Esophagus (tissue), 2 donors: Measurements from ENCODE around the gene PUSL1. TPM values are rescaled to one million over a fixed set of nuclear protein-coding genes. Genes with fewer than 3 reads are reported as not detected.
A peak's percentile ranks its signal among the peaks of the same experiment; 100 is the strongest.

Source experiments
- H3K27ac ChIP-seq, 2 donors: one replicate each; pipeline ENCODE4 v1.5.1; 2013; ENCODE audit warnings: low read depth in 2 of 2, mild to moderate bottlenecking in 2 of 2, inconsistent platforms in 1 of 2, low read length in 1 of 2, moderate library complexity in 1 of 2
- H3K27me3 ChIP-seq, 2 donors: one replicate each; pipeline ENCODE4 v1.6.1; 2013; ENCODE audit warnings: low read length in 2 of 2, control low read depth in 1 of 2, mild to moderate bottlenecking in 1 of 2; ENCODE audit not compliant: insufficient read depth in 2 of 2, control insufficient read depth in 1 of 2
- H3K36me3 ChIP-seq, 2 donors: one replicate each; pipeline ENCODE4 v1.6.1; 2013; ENCODE audit warnings: low read length in 1 of 2; ENCODE audit not compliant: control insufficient read depth in 2 of 2, insufficient read depth in 2 of 2
- H3K4me1 ChIP-seq, 2 donors: one replicate each; pipeline ENCODE4 v1.6.1; 2013; ENCODE audit warnings: low read length in 1 of 2; ENCODE audit not compliant: control insufficient read depth in 2 of 2, insufficient read depth in 2 of 2
- H3K4me3 ChIP-seq, 2 donors: one replicate each; pipeline ENCODE4 v1.5.1; 2013; ENCODE audit warnings: low read length in 2 of 2, mild to moderate bottlenecking in 2 of 2, low read depth in 1 of 2, moderate library complexity in 1 of 2
- H3K9me3 ChIP-seq, 2 donors: one replicate each; pipeline ENCODE4 v1.6.1; 2013; ENCODE audit warnings: mild to moderate bottlenecking in 2 of 2, low read depth in 1 of 2, low read length in 1 of 2, moderate library complexity in 1 of 2; ENCODE audit not compliant: control insufficient read depth in 2 of 2, insufficient read depth in 1 of 2
- WGBS, 2 donors: extraction: QIAGEN DNeasy Blood & Tissue Kit; methylation state at CpG; one replicate each; pipeline ENCODE4 v1.1.7; 2013; 5-methylcytosine and 5-hydroxymethylcytosine counted together
- polyA plus RNA-seq, 2 donors: library from polyadenylated mRNA; stranded (reverse); fragments of 200-250 nt; gene quantifications; one replicate each; pipeline ENCODE4 v1.2.3, GENCODE V29; 2013
- donor health status: healthy with polysubstance abuse.
- donor health status: Bipolar disorder and iron deficiency.

The PUSL1 gene
- polyA plus RNA-seq, 2 donors, result 24.4 to 24.8 TPM

- peak overlapping the region in 1 of 2 donors; percentile 25 for H3K27ac ChIP-seq
- no peaks in the 10 kb centered on the region for H3K27me3 ChIP-seq
- peaks cover 0 to 4% of the 10 kb centered on the region in 2 donors for H3K4me1 ChIP-seq
- WGBS, 2 donors, result 80 to 82% methylated on average over 86 to 94 of the region's 94 CpGs
- peaks cover 0 to 3% of the 10 kb centered on the region in 2 donors for H3K9me3 ChIP-seq
- peaks cover 0 to 42% of the 10 kb centered on the region in 2 donors for H3K36me3 ChIP-seq
- H3K4me3 ChIP-seq, result no peak overlapping the region
These were observed 14.8 kb upstream of the PUSL1 start for GRCh38 chr1:1293263-1294249.

GRCh38 chr1:1294250-1294890, 14.0 kb upstream of the PUSL1 start:
- WGBS, 2 donors, result 90 to 93% methylated on average over 56 to 58 of the region's 58 CpGs
- H3K4me3 ChIP-seq, result no peak overlapping the region
- peaks cover 0 to 44% of the 10 kb centered on the region in 2 donors for H3K36me3 ChIP-seq
- peaks cover 0 to 3% of the 10 kb centered on the region in 2 donors for H3K9me3 ChIP-seq
- peaks cover 0 to 4% of the 10 kb centered on the region in 2 donors for H3K4me1 ChIP-seq
- H3K27ac ChIP-seq, result no peak overlapping the region
- H3K27me3 ChIP-seq, result no peaks in the 10 kb centered on the region

DNA sequence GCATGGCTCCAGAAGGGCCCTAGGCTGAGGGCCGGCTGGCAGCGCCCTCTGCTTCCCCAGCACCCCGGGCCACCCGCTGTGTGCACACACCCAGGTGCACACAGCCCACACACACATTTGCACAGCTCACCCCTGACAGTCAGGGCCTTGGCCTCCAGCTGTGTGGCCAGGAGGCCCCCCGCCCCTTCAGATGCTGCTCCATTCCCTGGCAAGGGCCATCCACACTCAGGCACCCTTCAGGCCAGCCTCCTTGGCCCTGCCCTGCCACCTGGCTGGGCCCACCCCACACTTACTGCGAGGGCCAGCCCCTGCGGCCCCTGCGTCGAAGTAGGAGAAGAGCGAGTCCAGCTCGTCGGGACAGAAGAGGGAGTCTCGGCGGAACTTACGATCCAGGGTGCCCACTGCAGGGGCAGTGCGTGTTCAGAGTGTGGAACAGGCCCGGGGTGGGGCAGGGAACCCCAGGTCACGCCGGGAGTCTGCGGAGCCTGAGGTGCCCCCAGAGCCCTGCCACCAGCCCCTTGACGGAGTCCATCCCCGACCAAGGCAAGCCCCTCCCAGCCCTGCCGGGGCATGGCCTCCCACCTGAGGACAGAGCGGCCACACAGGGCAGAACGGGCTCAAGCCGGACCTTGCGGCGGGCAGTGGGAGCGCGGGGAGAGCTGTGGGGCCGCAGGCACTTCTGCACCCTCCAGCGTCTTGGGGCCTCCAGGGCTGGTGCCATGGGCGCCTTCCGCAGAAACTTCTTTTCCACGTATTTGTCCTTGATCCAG, 13.1 kb upstream of the PUSL1 start:
- Histone ChIP-seq H3K4me1 (peaks cover 0 to 10% of the 10 kb centered on the region in 2 donors), H3K27me3 (no peaks in the 10 kb centered on the region), H3K36me3 (peaks cover 0 to 49% of the 10 kb centered on the region in 2 donors), H3K9me3 (peaks cover 0 to 3% of the 10 kb centered on the region in 2 donors), H3K27ac (no peak overlapping the region), H3K4me3 (no peak overlapping the region)
- WGBS, 2 donors, result 92 to 96% methylated on average over 35 of the region's 35 CpGs

DNA sequence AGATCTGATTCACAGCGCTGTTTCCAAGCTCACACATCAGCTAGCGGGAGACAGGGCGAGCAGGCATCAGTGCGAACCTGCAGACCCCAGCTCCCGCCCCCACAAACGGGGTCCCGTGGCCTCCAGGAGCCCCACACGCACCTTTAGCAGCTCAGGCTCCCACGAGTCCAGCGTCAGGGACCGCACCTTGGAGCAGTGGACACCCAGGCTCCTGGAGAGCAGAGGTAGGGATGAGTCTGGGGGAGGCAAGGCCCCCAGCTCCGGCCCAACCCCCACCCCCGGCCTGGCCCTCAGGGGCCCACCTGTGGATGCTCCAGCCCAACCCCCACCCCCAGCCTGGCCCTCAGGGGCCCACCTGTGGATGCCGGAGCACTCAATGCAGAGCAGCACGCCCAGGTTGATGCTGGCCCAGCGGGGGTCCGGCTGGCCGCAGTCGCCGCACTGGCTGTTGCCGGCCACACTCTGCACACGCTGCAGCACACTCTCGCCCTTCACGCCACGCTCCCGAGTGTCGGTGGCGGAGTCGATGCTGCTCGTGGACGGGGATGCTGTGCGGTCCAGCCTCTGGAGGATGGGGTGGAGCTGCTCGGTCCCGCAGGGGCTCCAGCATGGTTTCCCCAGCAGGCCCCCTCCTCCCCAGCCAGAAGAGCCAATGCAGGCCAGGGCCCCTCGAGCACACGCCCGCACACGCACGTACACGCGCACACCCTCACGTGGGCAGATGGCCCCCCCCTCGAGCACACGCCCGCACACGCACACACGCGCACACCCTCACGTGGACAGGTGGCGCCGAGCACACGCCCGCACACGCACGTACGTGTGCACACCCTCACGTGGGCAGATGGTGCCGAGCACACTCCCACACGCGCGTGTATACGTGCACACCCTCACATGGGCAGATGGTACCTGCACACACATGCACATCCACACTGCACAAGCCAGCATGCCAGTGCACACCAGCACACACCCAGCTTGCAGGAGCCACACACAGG, 12.0 kb upstream of the PUSL1 start:
- peaks cover 0 to 3% of the 10 kb centered on the region in 2 donors for H3K9me3 ChIP-seq
- no peak overlapping the region for H3K4me3 ChIP-seq
- peaks cover 0 to 49% of the 10 kb centered on the region in 2 donors for H3K36me3 ChIP-seq
- H3K27ac ChIP-seq, result no peak overlapping the region
- H3K27me3 ChIP-seq, result no peaks in the 10 kb centered on the region
- H3K4me1 ChIP-seq, result peaks cover 0 to 8% of the 10 kb centered on the region in 2 donors
- WGBS, 2 donors, result 91% methylated on average over 59 to 62 of the region's 62 CpGs

DNA sequence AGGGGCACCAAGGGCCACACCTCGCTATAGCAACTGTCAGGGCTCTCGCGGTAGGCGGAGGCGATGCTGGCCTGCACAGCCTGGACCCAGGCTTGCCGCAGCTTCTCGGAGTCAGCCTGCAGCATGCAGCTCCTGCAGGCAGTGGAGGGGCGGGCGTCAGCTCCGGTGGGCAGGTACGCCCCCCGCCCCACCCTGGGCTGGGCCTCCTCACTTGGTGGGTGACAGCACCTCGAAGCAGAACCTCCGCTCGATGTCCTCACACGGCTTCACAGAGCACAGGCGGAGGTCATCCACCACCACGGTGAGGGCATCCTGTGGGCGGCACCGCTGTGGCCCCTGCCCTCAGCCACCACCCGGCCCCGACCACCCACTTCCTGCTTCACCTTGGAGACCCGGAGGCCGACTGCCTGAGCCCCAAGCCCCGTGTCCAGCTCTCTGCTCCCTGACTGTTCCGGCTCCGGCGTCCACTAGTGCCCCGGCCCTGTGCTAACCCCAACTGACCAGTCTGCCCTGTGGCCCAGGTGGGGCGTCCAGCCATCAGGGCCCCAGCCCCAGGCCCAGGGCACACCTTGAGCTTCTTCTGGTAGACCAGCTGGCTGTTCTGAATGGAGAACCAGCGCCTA, 10.5 kb upstream of the PUSL1 start:
- H3K4me3 ChIP-seq, result no peak overlapping the region
- H3K36me3 ChIP-seq, result peaks cover 0 to 46% of the 10 kb centered on the region in 2 donors
- H3K27me3 ChIP-seq, result no peaks in the 10 kb centered on the region
- no peak overlapping the region for H3K27ac ChIP-seq
- WGBS, 2 donors, result 92% methylated on average over 24 to 31 of the region's 31 CpGs
- peaks cover 0 to 14% of the 10 kb centered on the region in 2 donors for H3K4me1 ChIP-seq
- H3K9me3 ChIP-seq, result peaks cover 0 to 3% of the 10 kb centered on the region in 2 donors

DNA sequence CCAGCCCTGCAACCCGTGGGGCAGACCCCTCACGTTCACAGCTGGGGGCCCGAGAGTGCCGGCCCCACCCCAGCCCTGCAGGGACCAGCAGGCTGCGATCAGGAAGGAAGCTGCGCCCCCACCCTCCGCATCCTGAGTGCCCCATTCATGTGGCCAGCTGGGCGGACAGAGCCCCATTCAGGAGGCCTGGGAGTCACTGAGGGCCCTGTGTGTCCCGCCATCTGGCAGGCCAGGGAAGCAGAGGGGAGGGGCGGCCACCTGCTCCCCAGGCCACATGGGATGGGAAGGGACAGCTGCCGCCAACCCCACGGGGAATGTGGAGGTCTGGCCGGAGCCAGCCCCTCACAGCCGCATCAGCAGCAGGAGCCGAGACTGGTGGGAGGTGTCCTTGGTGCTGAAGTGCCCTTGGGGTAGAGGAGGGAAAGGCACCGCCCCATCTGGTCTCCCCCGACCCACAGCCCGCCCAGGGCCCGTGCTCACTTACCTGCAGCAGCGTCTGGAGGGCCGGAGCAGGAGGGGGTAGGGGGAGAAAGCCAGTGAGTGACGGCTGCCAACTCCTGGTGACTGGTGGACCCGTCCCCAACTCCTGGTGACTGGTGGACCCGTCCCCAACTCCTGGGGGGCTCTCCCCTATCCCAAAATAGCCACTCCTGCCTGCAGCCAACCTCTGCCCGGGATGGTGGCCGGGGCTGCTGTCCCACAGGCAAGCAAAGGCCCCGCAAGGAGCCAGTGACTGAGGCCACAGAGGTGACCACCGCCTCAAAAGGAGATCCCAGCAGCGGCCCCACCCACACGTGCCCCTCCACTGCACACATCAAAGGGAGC, 9.3 kb upstream of the PUSL1 start:
- 66 to 72% methylated on average over 28 to 30 of the region's 30 CpGs for WGBS, 2 donors
- peaks cover 0 to 41% of the 10 kb centered on the region in 2 donors for H3K36me3 ChIP-seq
- H3K4me3 ChIP-seq, result no peak overlapping the region

DNA sequence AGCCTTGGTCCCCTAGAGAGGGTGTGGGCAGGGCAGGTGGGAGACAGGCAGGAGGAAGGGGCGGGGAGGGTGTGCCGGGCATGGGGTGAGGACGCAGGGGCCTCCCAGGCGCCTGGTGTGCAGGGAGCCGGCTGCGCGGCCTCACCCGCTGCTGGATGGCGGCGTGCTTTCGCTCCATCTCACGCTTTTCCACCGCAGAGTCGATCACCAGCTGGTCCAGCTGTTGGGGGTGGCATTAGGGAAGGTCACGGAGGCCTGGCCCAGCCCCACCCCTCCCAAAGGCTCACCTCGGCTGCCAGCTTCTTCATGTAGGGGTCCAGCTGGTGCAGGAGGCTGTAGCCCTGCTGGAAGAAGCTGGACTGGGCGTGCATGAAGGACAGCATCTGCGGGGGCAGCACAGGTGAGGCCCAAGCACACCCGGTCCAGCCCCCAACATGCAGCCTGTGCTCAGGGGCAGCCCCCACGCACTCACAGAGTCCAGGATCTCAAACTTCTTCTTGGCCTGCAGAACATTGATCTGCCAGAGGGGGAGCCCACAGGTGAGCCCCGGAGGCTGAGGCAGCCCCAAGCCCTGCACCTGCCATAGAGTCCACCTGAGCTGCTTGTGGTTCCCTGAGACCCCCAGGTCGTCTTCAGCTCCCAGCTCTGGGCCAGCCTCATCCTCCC, 8.6 kb upstream of the PUSL1 start:
- H3K9me3 ChIP-seq, result no peaks in the 10 kb centered on the region
- no peak overlapping the region for H3K4me3 ChIP-seq
- H3K4me1 ChIP-seq, result peaks cover 8 to 33% of the 10 kb centered on the region in 2 donors
- 85 to 87% methylated on average over 19 to 22 of the region's 22 CpGs for WGBS, 2 donors
- no peak overlapping the region for H3K27ac ChIP-seq
- H3K27me3 ChIP-seq, result no peaks in the 10 kb centered on the region
- H3K36me3 ChIP-seq, result peaks cover 0 to 34% of the 10 kb centered on the region in 2 donors

More for the DNA sequence above, 9.3 kb upstream of the PUSL1 start:
- Histone ChIP-seq H3K27me3 (no peaks in the 10 kb centered on the region), H3K4me1 (peaks cover 2 to 25% of the 10 kb centered on the region in 2 donors), H3K27ac (no peak overlapping the region), H3K9me3 (peaks cover 0 to 3% of the 10 kb centered on the region in 2 donors)
